G401 (cell line): ENCODE results near the gene ZNF324B. TPM values are rescaled to one million over a fixed set of nuclear protein-coding genes. Genes with fewer than 3 reads are reported as not detected.
"Not testable (repeated sequence)": the region's sequence is repeated elsewhere in the genome, so short reads cannot be mapped to it uniquely, and the experiment has no call there.

ENCODE experiments used
- DNase-seq: peaks from one replicate; pipeline ENCODE4 v3.0.0-alpha.2; 2015; ENCODE audit warnings: low spot score
- in situ Hi-C: cut with HindIII; loops from 2 replicates; pipeline ENCODE4 v1.10.0; 2016; ENCODE audit warnings: low sequenced_read_pairs, mixed read lengths
- total RNA-seq: library from RNA; depleted of rRNA; stranded (reverse); fragments of >200 nt; shearing (Covaris generic); gene quantifications from 2 replicates; pipeline ENCODE4 v1.2.3, GENCODE V29; 2014; rRNA removed

ZNF324B gene
- total RNA-seq: 8.1 and 11.0 TPM in 2 replicates

- in situ Hi-C loops: no loop called here
- peak; percentile 98 for DNase-seq
Observed at GRCh38 chr19:58451358-58452101, at the start of gene ZNF324B. ZNF324B (plus strand) TSS chr19:58451622; CDS start chr19:58453702, 2,080 bp downstream.

- in situ Hi-C loops: no loop called here
- DNase-seq: no peak
Observed at GRCh38 chr19:58401840-58402421, 49.5 kb upstream of the ZNF324B start.

- in situ Hi-C loops, DNase-seq: not testable (repeated sequence)
Observed at GRCh38 chr19:58403920-58404478, 47.4 kb upstream of the ZNF324B start.

GRCh38 chr19:58406818-58407657, 44.4 kb upstream of the ZNF324B start:
- peak; percentile 28 for DNase-seq
- in situ Hi-C loops: no loop called here

GRCh38 chr19:58407658-58408151, 43.7 kb upstream of the ZNF324B start:
- peak; percentile 14 for DNase-seq
- in situ Hi-C loops: no loop called here

- in situ Hi-C loops: no loop called here
Observed at GRCh38 chr19:58408152-58409009, 43.0 kb upstream of the ZNF324B start, which contains the start of gene ZNF584. ZNF584 (plus strand) TSS chr19:58408649; CDS start chr19:58409148, 499 bp downstream.

GRCh38 chr19:58409010-58409790, 42.2 kb upstream of the ZNF324B start:
- peak; percentile 31 for DNase-seq
- in situ Hi-C loops: no loop called here

More at GRCh38 chr19:58408152-58409009, 43.0 kb upstream of the ZNF324B start, which contains the start of gene ZNF584:
- peak; percentile 98 for DNase-seq

- no peak for DNase-seq
- in situ Hi-C loops: no loop called here
Observed at GRCh38 chr19:58416604-58417003, 34.8 kb upstream of the ZNF324B start.

GRCh38 chr19:58417071-58417470, 34.4 kb upstream of the ZNF324B start:
- DNase-seq: no peak
- in situ Hi-C loops: no loop called here

- no peak for DNase-seq
- in situ Hi-C loops: no loop called here
Observed at GRCh38 chr19:58428617-58429016, 22.8 kb upstream of the ZNF324B start.

GRCh38 chr19:58429745-58430144, 21.7 kb upstream of the ZNF324B start:
- no peak for DNase-seq
- in situ Hi-C loops: no loop called here

GRCh38 chr19:58434217-58434616, 17.2 kb upstream of the ZNF324B start:
- in situ Hi-C loops: no loop called here
- no peak for DNase-seq

- in situ Hi-C loops: no loop called here
Observed at GRCh38 chr19:58439576-58440554, 11.6 kb upstream of the ZNF324B start, which contains the start of gene ZNF132. ZNF132 (minus strand) TSS chr19:58440153; CDS start chr19:58439821, 332 bp downstream.

GRCh38 chr19:58440556-58440955, 10.9 kb upstream of the ZNF324B start:
- in situ Hi-C loops: no loop called here
- no peak for DNase-seq

More at GRCh38 chr19:58439576-58440554, 11.6 kb upstream of the ZNF324B start, which contains the start of gene ZNF132:
- peak; percentile 100 for DNase-seq

- DNase-seq, in situ Hi-C loops: not testable (repeated sequence)
Observed at GRCh38 chr19:58442986-58443385, 8.4 kb upstream of the ZNF324B start.

- in situ Hi-C loops, DNase-seq: not testable (repeated sequence)
Observed at GRCh38 chr19:58448860-58449259, 2.6 kb upstream of the ZNF324B start.
